GM21576 (cell line): ENCODE measurements around the gene ERMP1.
"Not testable (repeated sequence)": the region's sequence is repeated elsewhere in the genome, so short reads cannot be mapped to it uniquely, and the experiment has no call there.

Experiments
- ATAC-seq: cut with Tn5 transposase; IDR thresholded peaks from one replicate; pipeline ENCODE4 v1.9.1; 2021; ENCODE audit warnings: mild to moderate bottlenecking, moderate library complexity; ENCODE audit not compliant: unreplicated experiment

Gene ERMP1

DNA sequence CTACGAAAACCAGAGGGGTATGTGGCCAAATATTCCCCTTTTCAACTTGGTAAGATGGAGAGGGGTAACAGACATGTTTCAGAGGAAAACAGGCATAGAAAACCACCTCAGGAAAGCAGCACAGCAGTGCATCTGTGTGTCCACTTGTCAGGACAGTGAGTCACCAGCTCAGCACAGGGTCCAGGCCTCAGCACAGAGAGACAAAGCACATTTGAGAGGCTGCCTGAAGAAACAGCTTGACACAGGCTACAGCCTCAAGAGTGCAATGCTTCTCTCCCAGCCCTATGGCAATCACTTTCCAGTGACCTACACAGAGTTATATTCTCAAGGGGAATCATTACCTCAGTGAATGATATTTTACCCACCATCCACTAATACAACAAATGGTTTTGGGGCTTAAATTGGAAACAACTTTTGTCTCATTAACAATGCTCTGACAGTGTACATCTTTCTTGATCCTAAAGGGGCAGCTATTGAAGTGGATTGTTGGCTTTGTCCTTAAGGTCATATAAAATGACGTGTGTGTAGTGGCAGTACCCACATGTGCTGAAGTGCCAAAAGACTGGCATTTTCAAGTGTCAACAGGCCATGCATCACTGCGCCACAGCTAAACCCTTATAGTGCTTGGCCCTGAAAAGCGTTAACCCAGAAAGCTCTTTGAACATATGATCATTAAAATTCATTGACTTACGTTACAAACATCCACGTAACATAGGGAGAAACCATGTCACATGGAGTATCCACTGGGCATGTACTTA, 46.4 kb downstream of the ERMP1 start:
- no peak for ATAC-seq

DNA sequence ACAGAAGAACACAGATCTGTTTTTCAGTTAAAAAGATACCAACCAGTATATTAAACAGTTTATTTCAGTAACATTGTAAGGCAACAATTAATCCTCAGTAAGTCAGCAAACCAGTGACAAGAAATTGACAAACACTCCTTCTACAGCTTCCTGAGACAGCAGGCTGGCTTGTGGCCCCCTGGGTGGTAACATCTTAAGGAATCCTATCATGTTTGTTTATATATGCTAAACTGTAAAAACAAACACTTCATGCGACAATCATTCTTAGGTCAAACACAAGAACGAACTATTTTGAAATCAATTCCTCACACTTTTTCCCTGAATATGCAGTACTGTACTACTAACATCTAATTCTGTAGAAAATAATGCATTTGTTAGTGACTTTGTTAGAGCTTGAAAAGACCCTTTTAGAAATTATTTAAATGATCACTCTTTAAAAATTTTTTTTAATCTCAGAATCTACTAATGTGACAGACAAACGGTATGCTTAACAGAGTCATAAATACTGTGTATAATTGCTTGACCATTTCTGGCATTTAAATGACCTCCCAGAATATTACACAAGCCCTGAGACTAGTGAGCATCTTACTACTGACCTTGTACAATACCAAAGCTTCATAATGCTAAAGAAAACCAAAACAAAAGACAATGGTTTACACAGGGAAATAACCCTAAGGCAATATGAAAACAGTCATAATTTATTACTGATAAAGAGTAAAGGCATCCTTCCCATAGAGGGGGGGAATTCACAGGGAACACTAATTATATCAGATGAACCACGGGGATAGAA, 48.2 kb downstream of the ERMP1 start:
- ATAC-seq, result no peak

GRCh38 chr9:5783982-5784381, 48.9 kb downstream of the ERMP1 start:
- no peak for ATAC-seq

DNA sequence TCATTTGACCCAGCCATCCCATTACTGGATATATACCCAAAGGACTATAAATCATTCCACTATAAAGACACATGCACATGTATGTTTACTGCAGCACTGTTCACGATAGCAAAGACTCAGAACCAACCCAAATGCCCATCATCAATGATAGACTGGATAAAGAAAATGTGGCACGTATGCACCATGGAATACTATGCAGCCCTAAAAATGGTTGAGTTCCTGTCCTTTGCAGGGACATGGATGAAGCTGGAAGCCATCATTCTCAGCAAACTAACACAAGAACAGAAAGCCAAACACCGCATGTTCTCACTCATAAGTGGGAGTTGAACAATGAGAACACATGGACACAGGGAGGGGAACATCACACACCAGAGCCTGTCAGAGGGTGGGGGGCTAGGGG, 49.5 kb downstream of the ERMP1 start:
- not testable (repeated sequence) for ATAC-seq

- ATAC-seq, result not testable (repeated sequence)
Measured at GRCh38 chr9:5779705-5780218, 53.2 kb downstream of the ERMP1 start.

GRCh38 chr9:5778805-5779204, 54.1 kb downstream of the ERMP1 start:
- no peak for ATAC-seq

DNA sequence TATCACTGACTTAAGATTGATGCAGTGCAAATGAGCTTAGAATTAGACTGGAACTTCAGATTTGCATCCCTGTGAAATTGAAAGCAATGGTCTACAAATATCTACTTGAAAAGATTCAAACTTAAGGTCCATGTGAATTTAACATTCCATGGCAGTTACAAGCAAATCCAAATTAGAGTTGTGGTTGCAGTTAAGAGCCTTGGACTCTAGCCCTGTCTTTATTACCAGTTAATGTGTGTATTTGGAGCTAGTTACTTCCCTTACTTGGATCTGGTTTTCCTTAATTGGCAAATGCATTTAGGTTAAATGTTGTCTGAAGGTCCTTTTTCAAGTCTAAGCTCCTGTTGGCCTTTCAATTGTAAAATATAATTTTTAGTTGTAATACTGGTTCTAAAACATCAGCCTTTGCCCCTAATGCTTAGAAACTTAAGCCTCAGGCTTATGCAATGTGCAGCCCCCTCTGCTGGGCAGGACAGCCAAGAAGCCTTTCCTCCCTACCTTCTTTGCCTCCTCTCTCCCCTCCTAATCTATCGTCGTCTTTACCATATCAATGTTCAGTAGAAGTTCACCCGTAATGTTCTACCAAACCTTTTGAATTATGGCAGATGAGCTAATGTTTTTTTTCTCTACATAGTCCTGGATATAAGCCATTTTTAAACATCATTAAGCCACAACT, 59.5 kb downstream of the ERMP1 start:
- ATAC-seq, result no peak

GRCh38 chr9:5767968-5768932, 64.7 kb downstream of the ERMP1 start:
- no peak for ATAC-seq

DNA sequence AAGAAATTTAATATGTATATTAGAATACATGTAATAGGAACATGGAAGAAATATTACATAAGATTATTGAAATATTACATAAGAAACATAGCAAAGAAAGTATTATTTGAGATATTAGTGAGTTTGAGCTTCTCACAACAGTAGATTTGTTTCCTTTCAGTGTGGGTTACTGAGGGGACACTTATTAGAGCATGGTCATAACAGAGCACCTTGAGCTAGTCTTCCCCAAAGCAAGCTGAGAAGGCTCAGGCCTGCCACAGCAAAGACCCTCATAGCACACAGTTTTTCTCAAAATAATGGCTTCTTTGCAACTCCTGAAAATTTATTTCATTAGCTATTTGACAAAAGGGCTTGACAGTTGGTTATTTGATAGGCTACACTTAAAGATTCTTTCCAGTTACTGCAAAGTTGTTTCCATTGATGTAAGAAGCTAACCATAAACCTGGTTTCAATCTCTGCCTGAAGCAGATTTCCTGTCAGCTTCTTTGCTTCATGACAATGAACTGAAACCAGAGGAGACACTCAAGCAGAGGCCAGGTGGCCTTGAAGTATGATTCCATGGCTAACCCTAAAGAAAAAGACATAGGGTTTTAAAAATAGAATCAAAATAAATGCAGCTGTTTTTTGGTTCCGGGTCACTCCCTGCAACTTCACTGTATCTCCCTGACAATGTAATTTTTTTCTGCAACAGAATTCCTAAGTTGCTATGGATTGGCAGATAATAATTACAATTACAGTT, 68.6 kb downstream of the ERMP1 start:
- peak; percentile 92 for ATAC-seq

- ATAC-seq, result no peak
Measured at GRCh38 chr9:5762421-5762820, 70.5 kb downstream of the ERMP1 start.

- no peak for ATAC-seq
Measured at GRCh38 chr9:5760338-5760737, 72.6 kb downstream of the ERMP1 start.

GRCh38 chr9:5756633-5757032, 76.3 kb downstream of the ERMP1 start:
- ATAC-seq, result no peak

DNA sequence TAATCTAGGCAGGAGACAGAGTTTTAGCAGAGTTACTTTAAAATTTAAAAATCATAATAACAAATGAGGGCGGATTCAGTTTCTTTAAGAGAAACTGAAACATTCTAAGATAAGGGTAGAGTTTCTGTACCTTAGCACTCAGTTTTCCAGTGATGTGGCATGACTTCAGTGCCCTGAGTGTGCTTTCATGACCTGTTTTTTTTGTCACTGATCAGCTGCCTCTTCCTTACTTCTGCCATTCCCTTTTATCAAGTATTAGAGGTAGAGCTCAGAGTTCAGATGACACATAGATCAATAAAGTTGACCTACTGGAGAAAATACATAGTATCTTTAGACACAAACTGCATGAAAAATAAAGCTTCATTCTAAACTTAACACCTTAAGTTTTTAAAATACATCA, 82.3 kb downstream of the ERMP1 start:
- ATAC-seq, result no peak

GRCh38 chr9:5749306-5749705, 83.6 kb downstream of the ERMP1 start:
- no peak for ATAC-seq

- no peak for ATAC-seq
Measured at GRCh38 chr9:5748438-5748837, 84.5 kb downstream of the ERMP1 start.

GRCh38 chr9:5743109-5743508, 89.8 kb downstream of the ERMP1 start:
- no peak for ATAC-seq

- no peak for ATAC-seq
Measured at GRCh38 chr9:5736563-5737346, 96.2 kb downstream of the ERMP1 start.

- no peak for ATAC-seq
Measured at GRCh38 chr9:5735072-5735471, 97.8 kb downstream of the ERMP1 start.
